Measurements from ENCODE around the gene SMARCD1. TPM values are rescaled to one million over a fixed set of nuclear protein-coding genes. Genes with fewer than 3 reads are reported as not detected.

Gene SMARCD1
- total RNA-seq, 4 donors from 2014 or later: 20.3 to 72.4 (median 45.2) TPM

- DNase-seq (ENCODE audit: extremely low spot score): no peak
- peaks cover 0 to 33% (median 0%) of the 10 kb centered on the region in 4 donors for H3K27me3 ChIP-seq
- TF ChIP-seq EP300 (IDR thresholded peaks at IDR 0.05) (no peak), POLR2AphosphoS5 (IDR thresholded peaks at IDR 0.05) (no peak)
- WGBS: 80% methylated on average over 14 of the region's 14 CpGs
- no peaks in the 10 kb centered on the region for H3K9me3 ChIP-seq
- peaks cover 11 to 23% (median 21%) of the 10 kb centered on the region in 4 donors for H3K4me1 ChIP-seq
- peak overlapping the region in 2 of 4 donors; percentile 14 to 22 for H3K27ac ChIP-seq (replicated peaks in 1 of 4)
- intact Hi-C loops (cut with DNase I): no loop called here
- peak overlapping the region in 2 of 4 donors; percentile 41 to 42 for H3K4me3 ChIP-seq
- H3K36me3 ChIP-seq: no peaks in the 10 kb centered on the region
These were observed 33.9 kb upstream of the SMARCD1 start for GRCh38 chr12:50051101-50051806.

DNA sequence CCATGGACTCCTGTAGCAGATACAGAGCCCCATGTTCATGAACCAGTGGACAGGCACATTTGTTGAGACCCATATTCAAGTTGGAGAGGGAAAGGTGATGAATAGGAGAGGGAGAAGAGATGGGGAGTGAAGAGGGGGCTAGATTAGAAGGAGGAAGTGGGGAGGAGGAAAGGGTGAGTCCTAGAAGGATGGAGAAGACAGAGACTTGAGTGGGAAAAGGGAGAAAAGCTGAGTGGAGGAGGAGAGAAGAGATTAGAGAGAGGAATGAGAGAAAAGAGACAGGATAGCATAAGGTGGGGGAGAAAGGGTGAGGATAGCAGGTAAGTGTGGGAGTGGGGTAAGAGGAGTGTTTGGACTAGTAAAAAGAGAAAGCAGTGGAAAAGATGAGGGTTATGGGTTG is 32.6 kb upstream of the SMARCD1 start:
- no peak overlapping the region for H3K4me3 ChIP-seq
- H3K36me3 ChIP-seq: no peaks in the 10 kb centered on the region
- H3K9me3 ChIP-seq: no peaks in the 10 kb centered on the region
- H3K27me3 ChIP-seq: peaks cover 0 to 33% (median 0%) of the 10 kb centered on the region in 4 donors
- no peak overlapping the region for H3K27ac ChIP-seq (replicated peaks in 1 of 4)
- intact Hi-C loops (cut with DNase I): no loop called here
- H3K4me1 ChIP-seq: peaks cover 20 to 35% (median 32%) of the 10 kb centered on the region in 4 donors
- no peak for DNase-seq (ENCODE audit: extremely low spot score)
- no peak for TF ChIP-seq POLR2A (IDR thresholded peaks at IDR 0.05; ENCODE audit: low read depth)
- no peak for TF ChIP-seq EP300 (IDR thresholded peaks at IDR 0.05)
- TF ChIP-seq, protein P1, sequence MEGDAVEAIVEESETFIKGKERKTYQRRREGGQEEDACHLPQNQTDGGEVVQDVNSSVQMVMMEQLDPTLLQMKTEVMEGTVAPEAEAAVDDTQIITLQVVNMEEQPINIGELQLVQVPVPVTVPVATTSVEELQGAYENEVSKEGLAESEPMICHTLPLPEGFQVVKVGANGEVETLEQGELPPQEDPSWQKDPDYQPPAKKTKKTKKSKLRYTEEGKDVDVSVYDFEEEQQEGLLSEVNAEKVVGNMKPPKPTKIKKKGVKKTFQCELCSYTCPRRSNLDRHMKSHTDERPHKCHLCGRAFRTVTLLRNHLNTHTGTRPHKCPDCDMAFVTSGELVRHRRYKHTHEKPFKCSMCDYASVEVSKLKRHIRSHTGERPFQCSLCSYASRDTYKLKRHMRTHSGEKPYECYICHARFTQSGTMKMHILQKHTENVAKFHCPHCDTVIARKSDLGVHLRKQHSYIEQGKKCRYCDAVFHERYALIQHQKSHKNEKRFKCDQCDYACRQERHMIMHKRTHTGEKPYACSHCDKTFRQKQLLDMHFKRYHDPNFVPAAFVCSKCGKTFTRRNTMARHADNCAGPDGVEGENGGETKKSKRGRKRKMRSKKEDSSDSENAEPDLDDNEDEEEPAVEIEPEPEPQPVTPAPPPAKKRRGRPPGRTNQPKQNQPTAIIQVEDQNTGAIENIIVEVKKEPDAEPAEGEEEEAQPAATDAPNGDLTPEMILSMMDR (IDR thresholded peaks at IDR 0.05): no peak
- no peak for TF ChIP-seq POLR2AphosphoS5 (IDR thresholded peaks at IDR 0.05)

DNA sequence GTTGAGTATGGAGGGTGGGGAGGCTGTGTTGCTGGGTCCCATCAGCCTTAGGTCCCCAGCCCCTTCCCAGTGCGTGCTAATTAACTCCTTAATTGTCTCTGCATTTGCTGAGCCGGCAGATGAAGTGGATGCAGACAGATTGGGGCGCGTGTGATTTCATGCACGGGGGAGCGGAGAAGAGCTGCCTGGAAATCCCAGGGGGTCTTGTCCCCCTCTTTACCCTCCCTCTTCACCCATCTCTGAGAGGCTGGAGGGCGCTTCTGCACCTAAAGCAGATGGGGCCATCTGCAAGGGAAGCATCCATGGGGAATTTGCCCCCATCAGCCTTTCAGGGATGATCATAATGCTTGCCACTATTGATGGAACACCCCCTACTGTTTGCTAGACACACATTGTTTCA is 32.2 kb upstream of the SMARCD1 start:
- H3K9me3 ChIP-seq: no peaks in the 10 kb centered on the region
- H3K27me3 ChIP-seq: peaks cover 0 to 35% (median 0%) of the 10 kb centered on the region in 4 donors
- TF ChIP-seq POLR2A (IDR thresholded peaks at IDR 0.05; ENCODE audit: low read depth): no peak
- TF ChIP-seq POLR2AphosphoS5 (IDR thresholded peaks at IDR 0.05): no peak
- TF ChIP-seq, protein P1 (IDR thresholded peaks at IDR 0.05): no peak
- no peak for TF ChIP-seq EP300 (IDR thresholded peaks at IDR 0.05)
- intact Hi-C loops (cut with DNase I): no loop called here
- DNase-seq (ENCODE audit: extremely low spot score): no peak
- no peaks in the 10 kb centered on the region for H3K36me3 ChIP-seq
- no peak overlapping the region for H3K27ac ChIP-seq (replicated peaks in 1 of 4)
- H3K4me1 ChIP-seq: peaks cover 22 to 37% (median 35%) of the 10 kb centered on the region in 4 donors
- 88% methylated on average over 7 of the region's 7 CpGs for WGBS
- H3K4me3 ChIP-seq: no peak overlapping the region

GRCh38 chr12:50053583-50053982 is 31.6 kb upstream of the SMARCD1 start:
- H3K27me3 ChIP-seq: peaks cover 0 to 40% (median 0%) of the 10 kb centered on the region in 4 donors

More at GRCh38 chr12:50053583-50053982, 31.6 kb upstream of the SMARCD1 start:
- Histone ChIP-seq H3K9me3 (no peaks in the 10 kb centered on the region), H3K4me1 (peaks cover 24 to 41% (median 39%) of the 10 kb centered on the region in 4 donors), H3K36me3 (no peaks in the 10 kb centered on the region), H3K4me3 (no peak overlapping the region), H3K27ac (replicated peaks in 1 of 4) (no peak overlapping the region)
- 75% methylated on average over 1 of the region's 1 CpG for WGBS
- TF ChIP-seq POLR2A (IDR thresholded peaks at IDR 0.05; ENCODE audit: low read depth): no peak
- TF ChIP-seq, protein P1 (IDR thresholded peaks at IDR 0.05): no peak
- no peak for TF ChIP-seq POLR2AphosphoS5 (IDR thresholded peaks at IDR 0.05)
- no peak for TF ChIP-seq EP300 (IDR thresholded peaks at IDR 0.05)
- intact Hi-C loops (cut with DNase I): no loop called here
- DNase-seq (ENCODE audit: extremely low spot score): no peak

Measured in esophagus muscularis mucosa (tissue), 4 donors.